H1 (cell line): Measurements from ENCODE around the gene DEPP1. TPM values are rescaled to one million over a fixed set of nuclear protein-coding genes. Genes with fewer than 3 reads are reported as not detected.

Source experiments
- SUZ12 ChIP-seq: fragments of 200-600 bp; sonication (generic); IDR thresholded peaks from 2 replicates; pipeline ENCODE4 v1.6.1; 2012; ENCODE audit warnings: mild to moderate bottlenecking, inconsistent platforms, low read length, moderate library complexity, mixed read lengths
- polyA plus RNA-seq, 7 experiments: library from polyadenylated mRNA; depleted of rRNA in 3 of 7; stranded (reverse) in 5 of 7; unstranded in 2 of 7; fragments of >200 nt in 5 of 7; fragments of 200-250 nt in 2 of 7; gene quantifications; 1 replicate in 5 of 7; 2 replicates in 1 of 7; 4 replicates in 1 of 7; pipeline versions ENCODE4 v1.2.1 to v1.2.3, GENCODE V29; 2011 to 2013; ENCODE audit warnings: missing spikeins in 2 of 7, mixed read lengths in 2 of 7
- total RNA-seq: library from RNA; stranded (reverse); fragmentation: NEBNext Ultra II Directional; extraction: Animal tissue kit (Norgen Biotek cat#: 25700); gene quantifications from 2 replicates; pipeline ENCODE4 v1.2.1, GENCODE V29; 2021
- TF ChIP-seq, protein P1 (sequence below), 3 experiments: IDR thresholded peaks; 1 replicate in 2 of 3; 2 replicates in 1 of 3; pipeline versions ENCODE4 v1.5.1 to v1.6.1; 2011; ENCODE audit warnings: low read length in 3 of 3, mild to moderate bottlenecking in 3 of 3, inconsistent platforms in 2 of 3, low read depth in 1 of 3, moderate library complexity in 1 of 3; ENCODE audit not compliant: insufficient read depth in 1 of 3; ENCODE audit errors: control extremely low read depth in 1 of 3
- TF ChIP-seq, protein P2 (sequence below): IDR thresholded peaks from 2 replicates; pipeline ENCODE4 v1.6.1; 2011; ENCODE audit warnings: low read depth, mild to moderate bottlenecking, low read length; ENCODE audit not compliant: insufficient read depth

Gene DEPP1
- total and polyA plus RNA-seq, 2 of the 8 experiments (the other 6 are each of a cell fraction or from before 2014, with no cell fraction given) = 0.67 to 4.5 TPM

GRCh38 chr10:44967616-44968015 lies 11.0 kb downstream of the DEPP1 start (continued):
- TF ChIP-seq, protein P1, sequence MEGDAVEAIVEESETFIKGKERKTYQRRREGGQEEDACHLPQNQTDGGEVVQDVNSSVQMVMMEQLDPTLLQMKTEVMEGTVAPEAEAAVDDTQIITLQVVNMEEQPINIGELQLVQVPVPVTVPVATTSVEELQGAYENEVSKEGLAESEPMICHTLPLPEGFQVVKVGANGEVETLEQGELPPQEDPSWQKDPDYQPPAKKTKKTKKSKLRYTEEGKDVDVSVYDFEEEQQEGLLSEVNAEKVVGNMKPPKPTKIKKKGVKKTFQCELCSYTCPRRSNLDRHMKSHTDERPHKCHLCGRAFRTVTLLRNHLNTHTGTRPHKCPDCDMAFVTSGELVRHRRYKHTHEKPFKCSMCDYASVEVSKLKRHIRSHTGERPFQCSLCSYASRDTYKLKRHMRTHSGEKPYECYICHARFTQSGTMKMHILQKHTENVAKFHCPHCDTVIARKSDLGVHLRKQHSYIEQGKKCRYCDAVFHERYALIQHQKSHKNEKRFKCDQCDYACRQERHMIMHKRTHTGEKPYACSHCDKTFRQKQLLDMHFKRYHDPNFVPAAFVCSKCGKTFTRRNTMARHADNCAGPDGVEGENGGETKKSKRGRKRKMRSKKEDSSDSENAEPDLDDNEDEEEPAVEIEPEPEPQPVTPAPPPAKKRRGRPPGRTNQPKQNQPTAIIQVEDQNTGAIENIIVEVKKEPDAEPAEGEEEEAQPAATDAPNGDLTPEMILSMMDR (IDR thresholded peaks at IDR 0.05; ENCODE audit: control extremely low read depth in 1 of 3, insufficient read depth in 1 of 3, low read depth in 1 of 3, low read length in 3 of 3) = no peak
- no peak for TF ChIP-seq SUZ12
- TF ChIP-seq, protein P2, sequence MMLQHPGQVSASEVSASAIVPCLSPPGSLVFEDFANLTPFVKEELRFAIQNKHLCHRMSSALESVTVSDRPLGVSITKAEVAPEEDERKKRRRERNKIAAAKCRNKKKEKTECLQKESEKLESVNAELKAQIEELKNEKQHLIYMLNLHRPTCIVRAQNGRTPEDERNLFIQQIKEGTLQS = no peak
